SK-N-MC (cell line): Measurements from ENCODE around the gene SRSF8.

Experiments
- DNase-seq: peaks from one replicate; pipeline ENCODE4 v3.0.0-alpha.2; 2011; ENCODE audit warnings: low read depth, low spot score
- H3K27ac ChIP-seq: fragments of 200-600 bp; sonication (generic); 2 replicates; pipeline ENCODE4 v1.5.1; 2016; ENCODE audit warnings: mixed run types
- H3K36me3 ChIP-seq: fragments of 200-600 bp; sonication (generic); 2 replicates; pipeline ENCODE4 v1.6.1; 2017; ENCODE audit warnings: antibody characterized with exemption, low read length, mixed read lengths; ENCODE audit not compliant: insufficient read depth
- H3K4me3 ChIP-seq: fragments of 200-600 bp; sonication (generic); 2 replicates; pipeline ENCODE4 v1.5.1; 2016
- H3K9ac ChIP-seq: fragments of 200-600 bp; sonication (generic); 2 replicates; pipeline ENCODE4 v1.8.0; 2017; ENCODE audit warnings: mixed run types, mixed read lengths; ENCODE audit not compliant: insufficient read length
- H3K9me3 ChIP-seq: fragments of 200-600 bp; sonication (generic); 2 replicates; pipeline ENCODE4 v1.6.1; 2017; ENCODE audit warnings: low read depth, mild to moderate bottlenecking, antibody characterized with exemption, low read length, moderate library complexity, mixed read lengths
- EZH2 ChIP-seq: fragments of 200-600 bp; sonication (generic); IDR thresholded peaks from one replicate; pipeline ENCODE4 v1.6.1; 2017; ENCODE audit warnings: antibody characterized with exemption
- FOXP2 ChIP-seq: optimal IDR thresholded peaks from 2 replicates; pipeline ENCODE3; 2011; ENCODE audit warnings: mild to moderate bottlenecking, moderate library complexity; ENCODE audit not compliant: insufficient read depth; ENCODE audit errors: extremely low read length, control extremely low read depth
- POLR2AphosphoS5 ChIP-seq: IDR thresholded peaks from 2 replicates; pipeline ENCODE4 v1.6.1; 2012; ENCODE audit warnings: mild to moderate bottlenecking, low read depth, low read length, borderline replicate concordance

SRSF8 gene

GRCh38 chr11:95065336-95065735 lies 1.4 kb upstream of the SRSF8 start:
- no peak for DNase-seq
- no peak for TF ChIP-seq FOXP2
- no peak for TF ChIP-seq POLR2AphosphoS5
- no peak for TF ChIP-seq EZH2
- no peak overlapping the region for H3K27ac ChIP-seq
- no peak overlapping the region for H3K9ac ChIP-seq
- no peaks in the 10 kb centered on the region for H3K36me3 ChIP-seq
- H3K9me3 ChIP-seq, result no peaks in the 10 kb centered on the region
- H3K4me3 ChIP-seq, result no peak overlapping the region

GRCh38 chr11:95067039-95067840 lies 521 bp downstream of the SRSF8 start:
- no peak for TF ChIP-seq EZH2
- TF ChIP-seq POLR2AphosphoS5, result peak; percentile 42; the same call in 1 of the 2 replicates
- TF ChIP-seq FOXP2, result no peak
- H3K36me3 ChIP-seq, result no peaks in the 10 kb centered on the region
- no peaks in the 10 kb centered on the region for H3K9me3 ChIP-seq
- peak overlapping the region; percentile 89 for H3K4me3 ChIP-seq
- no peak for DNase-seq
- peak overlapping the region; percentile 75 for H3K9ac ChIP-seq
- peak overlapping the region; percentile 60; the same call in 1 of the 2 replicates for H3K27ac ChIP-seq

- Histone ChIP-seq H3K27ac (peak overlapping the region; percentile 60; the same call in 1 of the 2 replicates), H3K9ac (peak overlapping the region; percentile 75), H3K4me3 (peak overlapping the region; percentile 89), H3K36me3 (no peaks in the 10 kb centered on the region), H3K9me3 (no peaks in the 10 kb centered on the region)
- no peak for TF ChIP-seq POLR2AphosphoS5
- no peak for TF ChIP-seq FOXP2
- no peak for TF ChIP-seq EZH2
- no peak for DNase-seq
Measured at GRCh38 chr11:95067841-95068219, 1.1 kb downstream of the SRSF8 start.

- Histone ChIP-seq H3K27ac (no peak overlapping the region), H3K4me3 (peak overlapping the region; percentile 89), H3K36me3 (no peaks in the 10 kb centered on the region), H3K9ac (peak overlapping the region; percentile 37), H3K9me3 (no peaks in the 10 kb centered on the region)
- no peak for TF ChIP-seq FOXP2
- TF ChIP-seq EZH2, result no peak
- DNase-seq, result no peak
Measured at GRCh38 chr11:95068549-95068948, 1.8 kb downstream of the SRSF8 start.

- no peak for DNase-seq
- Histone ChIP-seq H3K36me3 (no peaks in the 10 kb centered on the region), H3K27ac (no peak overlapping the region), H3K9ac (no peak overlapping the region), H3K4me3 (no peak overlapping the region), H3K9me3 (no peaks in the 10 kb centered on the region)
- no peak for TF ChIP-seq POLR2AphosphoS5
- no peak for TF ChIP-seq EZH2
- no peak for TF ChIP-seq FOXP2
Measured at GRCh38 chr11:95070471-95070870, 3.8 kb downstream of the SRSF8 start.

- no peaks in the 10 kb centered on the region for H3K36me3 ChIP-seq
- no peak overlapping the region for H3K27ac ChIP-seq
- H3K9me3 ChIP-seq, result no peaks in the 10 kb centered on the region
- TF ChIP-seq EZH2 (no peak), POLR2AphosphoS5 (no peak), FOXP2 (no peak)
- DNase-seq, result no peak
- no peak overlapping the region for H3K4me3 ChIP-seq
- H3K9ac ChIP-seq, result no peak overlapping the region
Measured at GRCh38 chr11:95072948-95073347, 6.2 kb downstream of the SRSF8 start.

- Histone ChIP-seq H3K36me3 (no peaks in the 10 kb centered on the region), H3K9ac (no peak overlapping the region), H3K4me3 (no peak overlapping the region), H3K9me3 (no peaks in the 10 kb centered on the region), H3K27ac (no peak overlapping the region)
- DNase-seq, result no peak
- TF ChIP-seq FOXP2 (no peak), EZH2 (no peak), POLR2AphosphoS5 (no peak)
Measured at GRCh38 chr11:95074792-95075563, 8.3 kb downstream of the SRSF8 start.

- TF ChIP-seq FOXP2 (no peak), EZH2 (no peak), POLR2AphosphoS5 (no peak)
- no peak overlapping the region for H3K4me3 ChIP-seq
- H3K27ac ChIP-seq, result no peak overlapping the region
- no peaks in the 10 kb centered on the region for H3K36me3 ChIP-seq
- no peak overlapping the region for H3K9ac ChIP-seq
- DNase-seq, result no peak
- no peaks in the 10 kb centered on the region for H3K9me3 ChIP-seq
Measured at GRCh38 chr11:95076416-95076815, 9.7 kb downstream of the SRSF8 start.
